ENCODE measurements around the gene SIM1. TPM values are rescaled to one million over a fixed set of nuclear protein-coding genes. Genes with fewer than 3 reads are reported as not detected.

Gene SIM1
- total and polyA plus RNA-seq, 7 experiments from 2014 or later: not detected

DNA sequence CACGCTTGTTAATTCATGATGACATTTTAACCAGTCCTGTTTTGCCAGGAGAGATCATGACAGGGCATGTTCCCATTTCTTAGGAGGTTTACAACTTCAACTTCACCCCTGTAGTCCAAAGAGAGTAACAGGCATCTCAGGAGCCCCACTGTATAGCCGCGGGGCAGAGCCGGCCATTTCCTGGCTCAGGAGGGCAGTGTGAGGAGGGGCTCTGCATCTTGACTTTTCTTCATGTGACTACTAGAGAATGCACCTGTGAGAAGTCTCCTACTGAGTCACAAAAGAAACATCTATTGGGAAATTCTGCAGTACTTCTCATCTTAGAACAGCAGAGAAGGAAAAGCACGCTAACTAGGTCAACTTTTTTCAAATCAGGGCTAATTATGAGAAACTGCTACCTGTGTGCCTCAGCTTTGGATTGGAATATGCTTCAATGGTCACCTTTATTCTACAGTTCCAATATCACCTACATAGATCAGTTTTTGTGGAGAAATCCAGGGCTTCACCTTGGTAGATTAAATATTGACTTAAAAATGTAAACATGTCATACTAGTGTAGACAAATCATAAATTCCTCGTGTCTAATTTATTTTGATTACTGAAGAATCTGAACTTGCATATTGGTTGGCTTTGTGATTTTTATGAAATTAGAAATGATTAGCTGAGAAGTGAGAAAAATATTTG, 28.6 kb upstream of the SIM1 start:
- Mint-ChIP-seq H3K36me3 (peaks cover 0 to 3% (median 0%) of the 10 kb centered on the region in 5 donors), H3K4me1 (peaks cover 0 to 4% (median 0%) of the 10 kb centered on the region in 7 donors), H3K4me3 (no peak overlapping the region), H3K9me3 (peaks cover 2 to 22% (median 8%) of the 10 kb centered on the region in 11 donors), H3K27ac (no peak overlapping the region), H3K27me3 (peaks cover 32 to 65% (median 43%) of the 10 kb centered on the region in 5 donors)
- intact Hi-C loops (cut with micrococcal nuclease): no loop called here
- no peak overlapping the region for H3K27ac ChIP-seq (ENCODE audit: low read depth, low read length)
- no peaks in the 10 kb centered on the region for H3K36me3 ChIP-seq (ENCODE audit: control insufficient read depth in 2 of 3, insufficient read depth in 3 of 3, low read length in 3 of 3)
- ATAC-seq: no peak
- DNase-seq: no peak
- H3K27me3 ChIP-seq (ENCODE audit: control insufficient read depth in 2 of 2, insufficient read depth in 2 of 2, low read length in 2 of 2): no peaks in the 10 kb centered on the region
- no peak overlapping the region for H3K4me3 ChIP-seq (ENCODE audit: low read length)
- ChIA-PET CTCF (no interaction called here), POLR2A (no interaction called here)
- no peaks in the 10 kb centered on the region for H3K4me1 ChIP-seq (ENCODE audit: control insufficient read depth in 2 of 2, insufficient read depth in 2 of 2, low read length in 2 of 2)
- H3K9me3 ChIP-seq (ENCODE audit: control insufficient read depth in 2 of 3, low read length in 3 of 3): no peaks in the 10 kb centered on the region

DNA sequence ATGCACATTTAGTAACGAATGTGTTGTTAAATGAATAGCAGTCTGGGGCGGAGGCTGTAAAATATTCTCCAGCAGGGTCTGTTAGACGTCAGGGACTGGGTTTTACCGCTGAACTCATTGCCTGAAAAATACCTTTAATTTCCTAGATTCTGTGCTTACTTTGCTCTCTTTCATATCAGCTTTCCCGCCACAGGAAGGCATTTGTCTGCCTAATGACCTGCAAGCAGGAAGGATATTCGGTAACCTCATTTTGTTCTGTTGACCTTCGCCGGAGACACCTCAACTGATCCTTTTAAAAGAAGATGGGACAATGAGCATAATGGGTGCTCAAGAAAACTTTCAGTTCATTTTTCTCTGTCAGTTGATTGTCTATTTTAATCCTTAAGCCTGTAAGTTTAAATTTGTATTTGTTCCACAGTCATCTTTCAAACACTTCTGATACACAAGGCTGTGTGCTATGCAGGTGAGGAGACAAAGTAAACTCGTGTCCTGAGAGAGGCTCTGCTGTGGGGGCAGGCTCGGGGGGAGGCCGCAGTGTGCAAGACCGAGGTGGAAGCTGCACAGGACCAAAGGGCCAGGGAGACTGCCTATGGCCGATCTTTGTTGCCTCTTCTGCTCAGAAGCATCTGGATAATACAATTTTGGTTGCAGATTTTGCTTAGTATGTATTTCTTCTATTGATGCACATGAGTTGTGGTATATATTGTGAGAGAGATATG, 27.4 kb upstream of the SIM1 start:
- H3K27me3 Mint-ChIP-seq: peaks cover 35 to 63% (median 44%) of the 10 kb centered on the region in 5 donors

DNA sequence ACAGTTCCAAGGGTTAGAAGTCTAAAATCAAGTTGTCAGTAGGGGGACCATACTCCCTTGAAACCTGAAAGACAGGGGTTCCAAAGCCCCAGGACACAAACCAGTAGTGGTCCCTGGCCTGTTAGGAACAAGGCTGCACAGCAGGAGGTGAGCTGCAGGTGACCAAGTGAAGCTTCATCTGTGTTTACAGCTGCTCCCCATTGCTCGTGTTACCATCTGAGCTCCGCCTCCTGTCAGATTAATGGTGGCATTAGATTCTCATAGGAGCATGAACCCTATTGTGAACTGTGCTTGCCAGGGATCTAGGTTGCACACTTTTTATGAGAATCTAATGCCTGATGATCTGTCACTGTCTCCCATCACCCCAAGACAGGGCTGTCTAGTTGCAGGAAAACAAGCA, 25.3 kb upstream of the SIM1 start:
- ATAC-seq: no peak

More for the DNA sequence above, 27.4 kb upstream of the SIM1 start:
- ATAC-seq (no peak), DNase-seq (no peak)
- no peak overlapping the region for H3K4me3 Mint-ChIP-seq
- Histone ChIP-seq H3K36me3 (ENCODE audit: control insufficient read depth in 2 of 3, insufficient read depth in 3 of 3, low read length in 3 of 3) (no peaks in the 10 kb centered on the region), H3K4me3 (ENCODE audit: low read length) (no peak overlapping the region), H3K27ac (ENCODE audit: low read depth, low read length) (no peak overlapping the region), H3K27me3 (ENCODE audit: control insufficient read depth in 2 of 2, insufficient read depth in 2 of 2, low read length in 2 of 2) (peaks cover 0 to 4% of the 10 kb centered on the region in 2 donors), H3K4me1 (ENCODE audit: control insufficient read depth in 2 of 2, insufficient read depth in 2 of 2, low read length in 2 of 2) (no peaks in the 10 kb centered on the region), H3K9me3 (ENCODE audit: control insufficient read depth in 2 of 3, low read length in 3 of 3) (no peaks in the 10 kb centered on the region)
- ChIA-PET POLR2A (no interaction called here), CTCF (no interaction called here)
- H3K4me1 Mint-ChIP-seq: peaks cover 0 to 4% (median 0%) of the 10 kb centered on the region in 7 donors
- H3K9me3 Mint-ChIP-seq: peaks cover 0 to 16% (median 5%) of the 10 kb centered on the region in 11 donors
- H3K36me3 Mint-ChIP-seq: peaks cover 0 to 3% (median 0%) of the 10 kb centered on the region in 5 donors
- no peak overlapping the region for H3K27ac Mint-ChIP-seq
- intact Hi-C loops (cut with micrococcal nuclease): no loop called here

DNA sequence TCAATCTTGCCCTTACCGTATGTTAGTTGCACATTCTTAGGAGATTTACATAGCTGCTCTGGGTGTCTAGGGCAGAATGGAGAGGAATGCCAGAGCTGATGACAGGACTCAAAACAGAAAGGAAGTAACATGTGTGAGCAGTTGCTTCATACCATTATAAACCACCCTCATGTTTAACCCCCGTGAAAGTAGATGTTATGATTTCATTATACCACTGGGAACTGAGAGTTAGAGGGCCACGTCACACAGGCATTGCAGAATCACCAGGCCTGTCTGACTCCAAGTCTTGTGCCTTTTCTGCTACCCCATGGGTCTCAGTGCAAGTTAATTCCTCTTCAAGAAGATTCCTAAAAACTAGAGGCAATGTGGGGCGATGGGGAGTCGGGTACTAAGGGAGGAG, 23.5 kb upstream of the SIM1 start:
- Mint-ChIP-seq H3K27me3 (peaks cover 38 to 52% (median 46%) of the 10 kb centered on the region in 5 donors), H3K9me3 (peaks cover 0 to 3% (median 0%) of the 10 kb centered on the region in 11 donors), H3K27ac (no peak overlapping the region), H3K4me1 (no peaks in the 10 kb centered on the region), H3K4me3 (no peak overlapping the region), H3K36me3 (peaks cover 0 to 3% (median 0%) of the 10 kb centered on the region in 5 donors)
- no peaks in the 10 kb centered on the region for H3K9me3 ChIP-seq (ENCODE audit: control insufficient read depth in 2 of 3, low read length in 3 of 3)
- H3K4me1 ChIP-seq (ENCODE audit: control insufficient read depth in 2 of 2, insufficient read depth in 2 of 2, low read length in 2 of 2): no peaks in the 10 kb centered on the region
- H3K27me3 ChIP-seq (ENCODE audit: control insufficient read depth in 2 of 2, insufficient read depth in 2 of 2, low read length in 2 of 2): peaks cover 0 to 4% of the 10 kb centered on the region in 2 donors
- ChIA-PET CTCF (interaction anchor here (0.6 kb wide), 1 partner anchor 30 kb away, joined by 3 read pairs; no protein-coding TSS in a partner anchor), POLR2A (no interaction called here)
- H3K4me3 ChIP-seq (ENCODE audit: low read length): no peak overlapping the region
- no peak for DNase-seq
- no peaks in the 10 kb centered on the region for H3K36me3 ChIP-seq (ENCODE audit: control insufficient read depth in 2 of 3, insufficient read depth in 3 of 3, low read length in 3 of 3)
- no peak overlapping the region for H3K27ac ChIP-seq (ENCODE audit: low read depth, low read length)
- no peak for ATAC-seq
- intact Hi-C loops (cut with micrococcal nuclease): no loop called here

More for the DNA sequence above, 25.3 kb upstream of the SIM1 start:
- Mint-ChIP-seq H3K27ac (no peak overlapping the region), H3K4me3 (no peak overlapping the region), H3K36me3 (peaks cover 0 to 3% (median 0%) of the 10 kb centered on the region in 5 donors), H3K9me3 (peaks cover 0 to 7% (median 0%) of the 10 kb centered on the region in 11 donors), H3K4me1 (no peaks in the 10 kb centered on the region), H3K27me3 (peaks cover 41 to 56% (median 46%) of the 10 kb centered on the region in 5 donors)
- POLR2A ChIA-PET: no interaction called here
- intact Hi-C loops (cut with micrococcal nuclease): no loop called here
- Histone ChIP-seq H3K27ac (ENCODE audit: low read depth, low read length) (no peak overlapping the region), H3K4me3 (ENCODE audit: low read length) (no peak overlapping the region), H3K27me3 (ENCODE audit: control insufficient read depth in 2 of 2, insufficient read depth in 2 of 2, low read length in 2 of 2) (peaks cover 0 to 4% of the 10 kb centered on the region in 2 donors), H3K4me1 (ENCODE audit: control insufficient read depth in 2 of 2, insufficient read depth in 2 of 2, low read length in 2 of 2) (no peaks in the 10 kb centered on the region), H3K9me3 (ENCODE audit: control insufficient read depth in 2 of 3, low read length in 3 of 3) (no peaks in the 10 kb centered on the region), H3K36me3 (ENCODE audit: control insufficient read depth in 2 of 3, insufficient read depth in 3 of 3, low read length in 3 of 3) (no peaks in the 10 kb centered on the region)
- CTCF ChIA-PET: no interaction called here
- no peak for DNase-seq

DNA sequence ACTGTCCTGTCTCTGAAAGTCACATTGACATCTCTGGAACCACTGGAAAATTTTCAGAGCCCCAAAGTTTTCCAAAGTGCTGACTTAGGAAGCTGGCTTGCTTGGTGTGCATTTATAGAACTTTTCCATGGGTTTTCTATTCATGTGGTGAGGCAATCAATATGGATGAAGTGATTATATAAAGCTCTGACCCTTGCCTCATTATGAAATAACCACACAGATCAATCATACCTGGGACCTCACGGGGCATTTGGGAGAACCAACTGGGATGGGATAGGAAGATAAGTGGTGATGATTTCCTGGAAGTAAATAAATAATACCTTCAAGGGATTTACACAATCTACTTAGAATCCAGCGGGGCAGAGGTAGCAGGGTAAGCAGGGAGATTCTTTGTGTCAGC, 22.9 kb upstream of the SIM1 start:
- POLR2A ChIA-PET: no interaction called here
- Mint-ChIP-seq H3K4me3 (no peak overlapping the region), H3K9me3 (peaks cover 0 to 2% (median 0%) of the 10 kb centered on the region in 11 donors), H3K36me3 (peaks cover 0 to 3% (median 0%) of the 10 kb centered on the region in 5 donors), H3K27ac (no peak overlapping the region), H3K4me1 (no peaks in the 10 kb centered on the region), H3K27me3 (peaks cover 34 to 46% (median 41%) of the 10 kb centered on the region in 5 donors)
- DNase-seq: no peak
- Histone ChIP-seq H3K9me3 (ENCODE audit: control insufficient read depth in 2 of 3, low read length in 3 of 3) (no peaks in the 10 kb centered on the region), H3K27me3 (ENCODE audit: control insufficient read depth in 2 of 2, insufficient read depth in 2 of 2, low read length in 2 of 2) (peaks cover 0 to 4% of the 10 kb centered on the region in 2 donors), H3K36me3 (ENCODE audit: control insufficient read depth in 2 of 3, insufficient read depth in 3 of 3, low read length in 3 of 3) (no peaks in the 10 kb centered on the region), H3K4me3 (ENCODE audit: low read length) (no peak overlapping the region), H3K27ac (ENCODE audit: low read depth, low read length) (no peak overlapping the region), H3K4me1 (ENCODE audit: control insufficient read depth in 2 of 2, insufficient read depth in 2 of 2, low read length in 2 of 2) (no peaks in the 10 kb centered on the region)
- no peak for ATAC-seq
- CTCF ChIA-PET: no interaction called here
- intact Hi-C loops (cut with micrococcal nuclease): no loop called here

DNA sequence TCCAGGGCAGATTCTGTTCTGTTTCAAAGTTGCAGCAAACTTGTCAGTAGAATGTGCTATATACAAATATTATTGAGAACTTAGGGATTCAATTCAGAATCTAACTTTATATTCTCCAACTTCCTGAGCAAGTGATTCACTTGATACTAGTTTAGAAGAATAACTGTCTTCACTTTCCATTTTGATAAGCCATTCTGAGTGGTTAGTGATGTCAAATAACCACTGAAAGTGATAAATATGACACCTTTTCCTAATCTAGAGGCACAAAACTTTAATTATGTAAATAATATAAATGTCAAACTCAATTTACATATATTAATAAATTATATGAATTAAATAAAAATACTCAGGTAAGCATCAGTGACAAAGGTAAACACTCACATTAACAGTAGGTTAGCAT, 20.5 kb upstream of the SIM1 start:
- CTCF ChIA-PET: no interaction called here
- Histone ChIP-seq H3K27me3 (ENCODE audit: control insufficient read depth in 2 of 2, insufficient read depth in 2 of 2, low read length in 2 of 2) (peaks cover 0 to 4% of the 10 kb centered on the region in 2 donors), H3K4me3 (ENCODE audit: low read length) (no peak overlapping the region), H3K27ac (ENCODE audit: low read depth, low read length) (no peak overlapping the region), H3K9me3 (ENCODE audit: control insufficient read depth in 2 of 3, low read length in 3 of 3) (no peaks in the 10 kb centered on the region), H3K4me1 (ENCODE audit: control insufficient read depth in 2 of 2, insufficient read depth in 2 of 2, low read length in 2 of 2) (no peaks in the 10 kb centered on the region), H3K36me3 (ENCODE audit: control insufficient read depth in 2 of 3, insufficient read depth in 3 of 3, low read length in 3 of 3) (no peaks in the 10 kb centered on the region)
- Mint-ChIP-seq H3K36me3 (peaks cover 0 to 3% (median 0%) of the 10 kb centered on the region in 5 donors), H3K9me3 (peaks cover 0 to 2% (median 0%) of the 10 kb centered on the region in 11 donors), H3K4me3 (no peak overlapping the region), H3K27me3 (peaks cover 24 to 44% (median 31%) of the 10 kb centered on the region in 5 donors), H3K4me1 (no peaks in the 10 kb centered on the region), H3K27ac (no peak overlapping the region)
- POLR2A ChIA-PET: no interaction called here
- DNase-seq (no peak), ATAC-seq (no peak)
- intact Hi-C loops (cut with micrococcal nuclease): no loop called here

All from naive thymus-derived CD4-positive, alpha-beta T cell (primary cell).